Heart left ventricle (tissue), 13 donors: ENCODE measurements around the gene C3.

ENCODE experiments used
- CTCF ChIP-seq, 12 donors: fragments of 200-600 bp; sonication (generic) in 4 of 12; IDR thresholded peaks; one replicate each; pipeline versions ENCODE4 v1.5.0 to v1.8.0; 2018 to 2022; ENCODE audit warnings: antibody characterized with exemption in 12 of 12, mild to moderate bottlenecking in 5 of 12
- POLR2A ChIP-seq, 2 donors: fragments of 450-650 bp; IDR thresholded peaks; one replicate each; pipeline ENCODE4 v1.6.1; 2017; ENCODE audit warnings: antibody characterized with exemption in 2 of 2, mild to moderate bottlenecking in 2 of 2, moderate library complexity in 2 of 2
- donor health status: ischemic (EF 13 %, LVEDD 7.1; RV severe dilation, severe dysfunction).
- donor health status: DM: no; HTN: yes; CAD: no.
- donor health status: DM: no; HTN: no; CAD: no.
- donor health status: ischemic (EF 25% LVEDD 6.9; RV normal size, moderate dysfunction).
- donor health status: ischemic (EF 25% LVEDD 5.7; RV mildly dilated, moderate dysfunction).
- donor health status: ischemic (EF 35%, LVEDD 5.7; RV mildly dilated, moderate dysfunction).
- donor health status: nonischemic (EF 11% LVEDD 7.7; RV severe dilation, severe dysfunction).
- donor health status: DM: yes; HTN: yes; CAD: no.
- donor health status: PGD.
- donor health status: ischemic (EF 29% LVEDD 5.4; RV normal size, mild dysfunction).
- donor health status: nonischemic (EF 23%, LVEDD 6.1; RV moderate dilation, normal function).

- TF ChIP-seq CTCF (IDR thresholded peaks at IDR 0.05) (peak; percentile 48 to 76 (median 65)), POLR2A (IDR thresholded peaks at IDR 0.05) (peak in 1 of 2 donors; percentile 9)
Measured at GRCh38 chr19:6737873-6738786, 17.7 kb upstream of the C3 start.
